Anterior cingulate cortex (tissue), 58 donors: ENCODE data around the gene IRF4.

Experiments used
- DNase-seq, 58 donors: peaks; one replicate each; lab custom pipeline; 2025; lab: John Stamatoyannopoulos, UW

Gene IRF4

DNA sequence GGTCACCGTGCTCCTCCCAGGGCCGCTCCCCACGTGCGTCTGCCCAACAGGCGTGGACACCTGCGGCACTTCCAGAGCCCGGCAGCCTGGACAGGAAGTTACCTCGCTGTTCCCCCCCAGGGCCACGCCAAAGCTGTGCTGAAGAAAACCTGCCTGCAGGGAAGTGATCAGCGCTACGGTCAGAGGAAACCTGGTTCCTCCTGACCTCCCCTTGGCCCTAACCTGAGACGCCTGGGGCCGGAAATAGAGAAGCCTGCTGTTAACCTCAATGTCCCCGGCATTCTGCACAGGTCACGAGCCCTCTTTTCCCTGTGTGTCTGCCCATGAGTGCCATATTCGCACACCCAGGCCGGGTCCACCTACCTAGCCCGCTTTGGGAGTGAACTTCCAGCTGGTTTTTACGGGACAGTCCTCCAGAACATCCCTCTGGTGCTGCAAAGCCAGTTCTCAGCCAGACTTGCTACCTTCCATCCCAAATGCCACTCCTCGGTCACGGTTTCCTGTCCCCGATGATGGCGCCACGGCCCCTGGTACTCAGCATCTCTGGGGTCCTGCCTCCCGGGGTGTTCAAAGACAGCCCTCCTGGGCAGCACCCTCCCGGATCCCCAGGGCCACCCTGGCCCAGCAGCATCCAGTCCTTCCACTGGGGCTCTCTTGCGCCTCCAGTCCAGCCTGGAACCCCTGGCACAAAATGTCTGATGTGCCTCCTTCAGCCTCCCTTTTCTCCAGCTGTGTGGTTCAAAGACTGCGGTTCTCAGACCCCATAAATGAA is 12.0 kb upstream of the IRF4 start:
- DNase-seq = no peak

DNA sequence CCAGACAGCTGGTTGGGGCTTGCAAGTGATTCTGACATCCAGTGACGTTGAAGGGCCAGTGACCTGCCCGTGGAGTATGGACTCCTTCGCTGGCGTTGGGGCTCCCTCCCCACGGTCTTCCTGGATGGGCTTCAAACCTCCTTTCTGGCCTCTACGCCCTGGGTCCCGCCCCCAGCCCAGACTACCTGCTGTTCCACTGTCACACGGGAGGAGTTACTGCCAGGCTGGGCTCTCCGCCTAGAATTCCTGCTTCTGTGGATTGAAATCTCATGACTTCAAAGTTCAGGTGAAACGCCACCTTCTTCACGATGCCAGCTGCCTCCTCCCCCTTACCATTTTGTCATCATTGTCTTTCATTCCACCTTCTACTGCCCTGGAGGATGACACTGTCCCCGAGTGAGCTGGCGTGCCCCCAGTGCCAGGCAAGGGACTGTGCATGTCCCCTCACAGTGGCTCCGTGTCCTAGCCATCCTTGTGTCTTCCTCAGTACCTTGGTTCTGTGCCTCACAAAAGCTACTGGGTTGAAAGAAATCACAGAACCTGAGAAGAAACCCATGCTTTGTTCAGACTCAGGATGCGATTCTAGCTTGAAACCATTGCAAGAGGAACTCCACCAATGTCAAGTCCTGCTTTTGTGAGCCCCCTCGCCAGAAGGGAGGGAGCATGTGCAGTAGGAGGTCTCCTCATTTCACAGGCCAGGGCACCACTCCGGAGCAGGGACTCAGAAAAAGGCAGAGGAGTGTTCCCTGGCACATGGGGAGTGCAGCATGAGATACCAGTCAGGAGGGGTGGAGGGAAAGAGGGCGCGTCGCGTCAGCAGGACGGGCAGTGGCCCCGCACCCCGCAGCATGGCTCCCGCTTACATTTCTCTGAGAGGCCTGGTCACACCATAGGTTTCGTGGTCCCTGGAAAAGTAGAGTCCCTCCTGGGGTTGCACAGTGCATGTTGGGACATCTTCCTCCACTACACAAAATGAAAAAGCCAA is 11.0 kb upstream of the IRF4 start:
- no peak for DNase-seq

DNA sequence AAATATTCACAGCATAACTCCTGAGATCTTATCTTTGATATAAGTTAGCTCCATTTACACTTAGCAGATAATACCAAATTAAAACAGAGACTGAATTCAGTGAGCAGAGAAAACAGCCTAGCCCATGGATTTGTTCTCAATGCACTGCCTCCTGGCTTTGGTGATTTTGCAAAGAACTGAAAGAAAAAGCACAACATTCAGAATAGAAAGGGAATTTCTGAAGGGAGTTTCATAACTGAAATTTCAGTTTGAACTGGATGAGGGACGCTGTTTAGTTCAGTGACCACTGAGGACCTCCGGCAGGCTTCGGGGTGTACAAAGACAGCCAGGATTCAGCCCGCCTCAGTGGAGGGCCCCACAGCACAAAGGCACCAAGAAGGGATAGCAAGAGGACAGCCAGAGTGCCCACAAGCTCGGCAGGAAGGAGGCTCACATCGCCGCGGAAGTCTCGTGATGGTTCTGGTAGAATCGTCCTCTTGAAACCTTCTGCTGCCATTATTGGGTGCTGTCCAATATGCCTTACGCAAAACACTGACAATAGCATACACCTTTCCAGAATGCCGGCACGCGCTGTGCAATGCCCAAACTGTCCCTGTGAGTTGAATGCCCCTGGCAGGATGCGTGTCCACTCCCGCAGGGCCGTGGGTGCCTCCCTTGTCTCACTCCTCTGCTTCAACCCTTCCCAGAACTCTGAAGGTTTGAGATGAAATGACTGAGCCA is 9.7 kb upstream of the IRF4 start:
- no peak for DNase-seq

DNA sequence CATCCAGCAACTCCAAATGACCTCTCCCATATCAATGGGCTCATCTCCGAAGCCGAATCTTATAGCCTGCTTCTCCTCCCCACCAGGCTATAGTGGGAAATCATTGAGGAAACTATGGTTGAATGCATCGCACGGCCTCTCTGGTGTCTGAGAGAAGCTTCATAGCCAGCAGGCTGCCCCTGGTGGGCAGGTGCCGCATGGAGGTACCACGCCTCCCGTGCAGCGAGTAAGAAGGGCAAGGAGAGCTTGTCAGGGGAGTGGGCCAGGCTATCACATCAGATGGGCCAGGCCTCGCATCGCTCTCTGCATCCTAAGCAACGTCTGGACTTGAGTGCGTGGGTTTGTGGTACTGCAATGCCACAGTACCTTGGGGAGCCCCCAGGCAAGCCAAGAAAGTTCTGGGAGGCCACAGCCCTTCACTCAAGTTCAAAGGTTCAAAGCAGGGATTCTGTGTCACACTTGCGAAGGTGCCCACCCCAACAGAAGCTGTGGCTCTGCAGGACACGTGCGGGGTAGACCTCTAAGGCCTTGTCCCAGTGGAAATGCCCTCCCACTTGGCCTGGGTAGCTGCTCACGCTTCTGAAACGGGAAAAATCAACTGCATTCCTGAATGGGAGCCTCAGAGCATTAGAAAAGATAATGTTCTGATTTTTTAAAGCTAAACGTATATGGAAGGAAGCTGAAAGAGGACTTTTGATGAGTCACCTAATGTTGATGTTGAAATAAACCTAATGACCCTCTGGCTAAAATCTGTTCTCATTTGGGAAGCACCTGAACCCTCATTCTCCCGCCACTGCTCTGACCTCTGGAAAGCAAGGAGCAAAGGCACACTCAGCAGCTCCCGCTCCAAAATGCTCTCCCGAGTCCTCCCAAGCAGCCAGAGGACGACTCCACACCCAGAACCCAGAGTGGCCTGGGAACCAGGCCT is 8.4 kb upstream of the IRF4 start:
- no peak for DNase-seq

DNA sequence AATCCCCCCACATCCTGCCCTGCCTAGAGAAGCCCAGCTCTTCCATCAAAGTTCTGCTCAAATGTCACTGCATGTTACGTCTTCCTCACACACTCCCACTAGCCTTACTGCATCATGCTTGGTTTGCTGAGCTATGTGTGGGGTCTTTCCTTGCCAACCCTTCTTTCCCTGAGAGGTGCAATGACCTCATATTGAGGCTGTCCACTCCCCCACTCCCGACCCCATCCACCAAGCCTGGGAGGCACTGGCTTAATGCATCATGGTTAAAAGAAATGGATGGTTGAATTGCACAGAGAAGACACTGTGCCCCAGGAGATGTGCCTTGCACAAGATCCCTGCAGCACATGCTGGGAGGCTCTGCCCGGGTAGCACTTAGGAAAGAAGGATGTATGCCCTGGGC is 7.7 kb upstream of the IRF4 start:
- no peak for DNase-seq

DNA sequence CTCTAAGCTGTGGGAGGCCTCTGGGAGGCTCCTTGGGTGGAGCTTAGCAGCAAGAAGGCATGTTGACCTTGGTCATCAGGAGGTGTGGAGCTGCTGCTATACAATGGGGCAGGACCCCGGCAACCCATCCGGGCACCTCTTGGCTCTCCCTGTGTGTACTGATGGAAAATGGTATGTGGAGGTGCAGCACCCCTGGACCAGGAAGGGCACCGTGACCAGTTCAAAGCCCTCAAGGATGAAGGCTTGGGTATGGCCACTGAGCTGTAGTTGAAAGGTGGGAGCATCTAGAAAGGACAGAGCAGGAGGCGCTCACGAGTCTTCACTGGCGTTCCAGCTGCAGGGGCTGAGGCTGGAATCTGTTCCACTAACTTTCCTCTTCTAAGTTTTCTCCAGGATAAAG is 6.7 kb upstream of the IRF4 start:
- DNase-seq = no peak

DNA sequence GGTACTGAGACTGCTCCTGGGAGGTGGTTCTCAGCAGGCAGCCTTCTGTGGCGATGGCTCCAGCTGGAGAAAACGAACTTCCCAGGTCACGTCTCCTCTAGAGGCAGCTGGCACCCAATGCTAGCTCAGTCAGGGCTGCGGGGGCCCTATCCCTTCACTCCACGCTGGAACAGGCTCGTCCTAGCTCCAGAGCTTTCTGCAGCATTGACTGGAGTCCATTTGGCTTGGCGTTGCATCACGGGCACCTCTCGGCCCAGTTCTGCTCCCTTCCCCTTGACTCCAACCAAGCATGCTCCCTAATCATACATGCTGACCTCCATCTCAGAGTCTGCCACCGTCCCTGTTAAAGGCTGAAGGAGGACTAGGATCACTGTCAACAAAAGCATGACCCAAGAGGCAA is 5.9 kb upstream of the IRF4 start:
- no peak for DNase-seq

DNA sequence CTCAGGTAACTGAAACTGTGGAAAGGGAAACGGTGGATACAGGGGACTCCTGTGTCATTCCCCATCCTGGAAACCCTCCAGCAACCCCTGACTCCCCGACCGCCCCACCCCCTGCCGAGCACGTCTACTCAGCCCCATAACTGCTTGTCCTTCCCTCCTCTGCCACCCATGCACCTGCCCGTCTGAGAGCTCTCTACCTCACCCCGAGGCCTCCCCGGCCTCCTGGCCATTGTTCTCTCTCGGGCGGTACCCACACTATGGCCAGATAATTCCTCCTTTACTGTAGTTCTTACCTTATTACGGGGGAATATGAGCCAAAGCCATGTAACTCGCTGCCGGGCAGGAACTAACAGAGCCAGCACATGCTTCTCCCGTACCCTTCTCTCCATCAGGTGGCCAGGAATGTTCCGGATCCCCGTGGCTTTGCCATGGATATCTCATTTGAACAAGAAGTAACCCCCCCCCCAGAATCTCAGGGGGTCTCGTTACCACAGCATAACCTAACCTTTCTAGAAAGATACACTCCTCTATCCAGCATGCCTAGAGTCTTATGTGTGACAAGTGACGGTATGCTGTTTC is 4.8 kb upstream of the IRF4 start:
- no peak for DNase-seq

DNA sequence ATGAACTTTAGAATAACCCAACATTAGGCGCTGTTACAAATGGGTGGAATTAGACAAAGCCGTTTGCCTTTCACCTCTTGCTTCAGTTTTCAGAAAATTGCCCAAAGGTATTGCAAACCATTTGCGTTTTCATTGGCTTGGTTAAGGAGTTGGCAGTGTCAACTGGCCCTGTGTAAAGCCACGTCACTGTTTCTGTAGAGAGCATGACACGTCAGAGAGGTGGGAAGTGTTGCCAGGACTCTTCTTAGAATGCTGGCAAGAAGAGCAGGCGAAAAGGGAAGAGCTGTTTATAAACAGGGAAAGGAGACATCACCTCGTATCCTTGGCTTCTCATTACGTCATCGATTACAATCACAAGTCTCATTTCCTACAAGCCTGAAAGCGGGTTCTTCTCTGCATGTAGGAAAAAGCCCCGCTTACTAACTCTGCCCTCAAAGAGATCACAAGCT is 4.2 kb upstream of the IRF4 start:
- no peak for DNase-seq

DNA sequence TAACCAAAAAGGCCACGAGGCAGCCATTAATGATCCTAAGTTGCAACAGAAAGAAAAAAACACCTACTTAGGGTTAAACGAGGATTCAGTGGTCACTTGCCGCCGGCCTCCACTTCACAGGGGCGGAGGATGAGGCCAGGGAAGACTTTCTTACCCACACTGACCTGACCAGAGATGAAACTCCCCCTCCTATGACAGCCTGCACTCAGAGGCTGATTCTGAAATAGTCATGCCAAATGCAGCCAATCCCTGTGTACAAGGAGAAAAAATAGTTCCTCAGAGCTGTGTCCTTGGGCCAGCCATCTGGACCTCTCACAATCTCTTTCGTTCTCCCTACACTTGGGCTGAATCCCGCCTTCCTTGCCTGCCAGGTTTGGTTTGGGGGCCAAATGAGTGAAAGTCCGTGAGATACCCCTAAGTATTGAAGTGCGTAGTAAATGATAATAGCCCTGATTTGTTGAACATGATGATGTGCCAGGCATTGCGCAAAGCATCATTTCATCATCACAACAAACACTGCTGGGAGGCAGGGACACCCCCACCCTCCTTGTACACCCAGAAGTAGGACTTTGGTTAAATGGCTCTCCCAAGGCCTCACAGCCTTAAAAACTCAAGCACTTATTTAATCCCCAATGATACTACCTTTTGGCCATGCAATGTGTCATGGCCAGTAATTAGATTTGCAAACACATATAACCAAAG is 3.2 kb upstream of the IRF4 start:
- no peak for DNase-seq

DNA sequence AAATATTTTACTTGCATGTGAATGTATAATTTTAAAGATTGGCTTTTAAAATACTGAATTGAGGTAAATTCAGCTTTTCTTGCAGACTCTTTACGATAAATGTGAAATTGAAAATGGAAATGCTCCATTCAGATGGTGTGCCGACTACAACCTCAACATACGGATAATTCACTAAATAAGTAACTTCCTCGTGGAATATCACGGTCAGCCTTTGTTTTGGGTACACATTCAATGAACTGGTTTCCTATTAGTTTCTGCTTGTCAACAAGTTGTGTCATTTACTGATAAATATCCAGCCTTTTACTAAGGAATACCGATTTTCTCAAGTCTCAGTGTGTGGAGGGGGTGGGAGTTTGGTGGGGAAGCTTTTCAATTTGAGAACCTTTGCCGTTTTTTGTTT is 2.4 kb upstream of the IRF4 start:
- DNase-seq = no peak

DNA sequence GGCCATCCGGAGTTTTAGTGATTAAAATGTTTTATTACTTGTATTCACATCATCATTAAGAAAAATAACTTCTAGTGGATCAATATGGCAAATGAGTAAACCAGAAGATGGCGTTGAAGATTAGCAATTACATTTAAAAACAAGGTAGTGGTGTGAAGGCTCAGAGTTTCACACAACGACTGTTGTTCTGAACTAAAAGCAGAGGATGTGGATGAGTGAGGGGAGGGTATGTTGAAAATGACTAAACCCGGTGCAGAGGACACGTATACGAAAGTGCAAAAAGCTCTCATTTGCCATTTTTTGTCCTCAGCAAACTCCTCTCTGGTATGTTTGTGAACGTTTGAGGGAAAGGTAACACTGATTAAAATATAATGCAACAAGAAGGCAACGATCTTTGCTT is 1.9 kb upstream of the IRF4 start:
- no peak for DNase-seq

DNA sequence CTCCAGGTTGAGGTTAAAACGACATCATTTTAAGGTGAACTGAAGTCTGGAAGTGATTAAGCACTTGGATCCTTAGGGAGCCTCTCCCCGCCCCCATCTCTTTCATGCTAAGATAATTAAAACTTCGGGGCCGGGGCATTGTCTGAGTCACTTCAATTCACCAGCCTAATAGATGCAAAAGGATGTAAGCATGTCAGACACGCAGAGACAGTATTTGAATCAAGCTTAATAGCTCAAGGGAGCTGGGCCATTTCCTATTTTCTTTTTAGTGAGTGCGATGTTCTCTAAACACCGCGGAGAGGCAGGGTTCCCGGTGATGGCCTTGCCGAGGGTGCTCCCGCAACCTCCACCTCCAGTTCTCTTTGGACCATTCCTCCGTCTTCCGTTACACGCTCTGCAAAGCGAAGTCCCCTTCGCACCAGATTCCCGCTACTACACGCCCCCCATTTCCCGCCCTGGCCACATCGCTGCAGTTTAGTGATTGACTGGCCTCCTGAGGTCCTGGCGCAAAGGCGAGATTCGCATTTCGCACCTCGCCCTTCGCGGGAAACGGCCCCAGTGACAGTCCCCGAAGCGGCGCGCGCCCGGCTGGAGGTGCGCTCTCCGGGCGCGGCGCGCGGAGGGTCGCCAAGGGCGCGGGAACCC is 516 bp upstream of the IRF4 start:
- DNase-seq = no peak

DNA sequence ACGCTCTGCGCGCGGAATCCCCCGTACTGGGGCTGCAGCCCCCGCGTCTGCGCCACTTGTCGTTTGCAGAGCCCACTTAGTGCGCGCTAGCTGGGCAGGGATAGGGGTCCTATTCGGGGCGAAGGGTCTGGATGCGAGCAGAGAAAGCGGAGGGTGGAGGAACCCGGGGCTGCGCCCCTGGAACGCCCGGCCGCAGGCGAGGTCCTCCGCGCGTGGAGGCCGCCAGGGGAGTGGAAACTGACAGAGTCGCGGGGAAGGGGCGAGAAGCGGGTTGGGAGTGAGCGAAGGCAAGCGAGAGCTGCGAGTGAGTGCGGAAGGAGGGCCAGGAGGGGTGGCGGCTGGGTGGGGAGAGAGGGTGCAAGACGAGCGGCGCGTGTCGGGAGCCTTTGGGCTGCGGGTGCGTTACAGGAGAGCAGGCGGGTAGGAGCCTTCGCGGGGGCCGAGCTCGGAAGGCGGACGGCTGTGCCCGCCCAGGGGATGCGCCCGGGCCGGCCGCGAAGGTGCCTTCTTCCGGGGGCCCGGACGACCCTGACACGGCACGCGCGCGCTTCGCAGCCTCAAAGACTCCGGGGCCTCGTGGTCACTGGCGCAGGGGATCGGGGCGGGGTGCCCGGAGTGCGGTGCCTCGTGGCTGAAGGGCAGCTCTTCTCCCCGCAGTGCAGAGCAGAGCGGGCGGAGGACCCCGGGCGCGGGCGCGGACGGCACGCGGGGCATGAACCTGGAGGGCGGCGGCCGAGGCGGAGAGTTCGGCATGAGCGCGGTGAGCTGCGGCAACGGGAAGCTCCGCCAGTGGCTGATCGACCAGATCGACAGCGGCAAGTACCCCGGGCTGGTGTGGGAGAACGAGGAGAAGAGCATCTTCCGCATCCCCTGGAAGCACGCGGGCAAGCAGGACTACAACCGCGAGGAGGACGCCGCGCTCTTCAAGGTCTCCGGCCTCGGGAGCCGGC is 1.2 kb downstream of the IRF4 start:
- no peak for DNase-seq

DNA sequence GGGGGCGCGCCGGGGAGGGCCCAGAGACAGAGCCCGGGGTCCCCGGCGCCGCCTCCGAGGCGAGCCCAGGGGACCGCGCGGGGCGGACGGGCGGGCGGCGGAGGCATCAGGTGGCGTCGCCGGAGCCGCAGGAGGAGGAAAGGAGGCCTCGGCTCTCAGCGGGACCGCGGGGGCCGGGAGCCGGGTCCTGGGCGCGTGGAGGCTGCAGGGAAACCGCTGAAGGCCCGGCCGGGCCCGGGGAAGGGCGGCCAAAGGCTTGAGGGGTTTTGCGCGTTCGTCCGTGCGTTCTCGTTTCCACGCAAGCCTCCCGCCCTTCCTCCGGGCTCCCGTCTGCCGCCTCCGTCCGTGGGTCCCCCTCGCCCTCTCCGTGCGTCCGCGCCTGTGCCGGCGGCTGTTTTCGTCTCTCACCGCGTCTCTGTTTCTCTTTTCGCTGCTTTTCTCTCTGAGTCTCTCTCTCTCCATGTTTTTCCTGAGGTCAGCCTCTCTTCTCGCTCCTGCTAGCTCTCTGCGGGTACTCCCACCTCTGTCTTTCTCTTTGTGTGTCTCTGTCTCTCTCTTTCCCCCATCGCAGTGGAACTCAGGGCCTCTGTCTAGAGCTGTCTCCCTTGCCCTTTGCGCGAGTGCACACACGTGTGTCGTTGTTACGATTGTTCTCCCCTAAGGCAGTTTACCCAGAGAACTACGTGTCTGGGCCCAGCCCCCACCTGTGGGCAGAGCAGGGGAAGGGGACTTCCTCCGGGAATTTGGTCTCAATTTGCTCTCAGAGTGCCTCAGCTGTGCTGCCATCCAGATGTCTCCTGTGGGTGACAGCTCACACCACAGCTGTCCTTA is 2.1 kb downstream of the IRF4 start:
- no peak for DNase-seq

DNA sequence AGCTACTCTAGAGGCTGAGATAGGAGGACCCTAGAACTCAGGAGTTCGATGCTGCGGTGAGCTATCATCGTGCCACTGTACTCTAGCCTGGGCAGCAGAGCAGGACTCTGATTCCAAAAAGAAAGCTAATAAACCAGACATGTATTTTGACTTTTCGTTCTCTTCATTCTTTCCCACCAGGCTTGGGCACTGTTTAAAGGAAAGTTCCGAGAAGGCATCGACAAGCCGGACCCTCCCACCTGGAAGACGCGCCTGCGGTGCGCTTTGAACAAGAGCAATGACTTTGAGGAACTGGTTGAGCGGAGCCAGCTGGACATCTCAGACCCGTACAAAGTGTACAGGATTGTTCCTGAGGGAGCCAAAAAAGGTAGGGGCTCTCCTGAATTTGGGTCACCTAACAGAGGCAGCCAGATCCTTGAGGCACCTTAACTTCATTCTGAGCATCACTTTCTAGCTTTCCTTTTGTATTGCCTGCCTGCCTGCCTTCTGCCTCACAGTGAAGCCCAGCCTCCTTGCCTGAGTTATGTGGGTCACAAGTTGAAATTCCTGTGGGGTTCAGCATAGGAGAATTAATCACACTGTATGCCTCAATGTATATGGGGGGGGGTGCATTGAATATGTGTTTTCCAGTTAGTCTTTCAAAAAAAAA is 3.2 kb downstream of the IRF4 start:
- DNase-seq = no peak
